Right forelimb (tissue), 1 donor: ENCODE results near the gene PANK4.
"Not testable (repeated sequence)": the region's sequence is repeated elsewhere in the genome, so short reads cannot be mapped to it uniquely, and the experiment has no call there.

Experiments
- DNase-seq: peaks from one replicate; pipeline ENCODE4 v3.0.0-alpha.2; 2018

Gene PANK4

DNA sequence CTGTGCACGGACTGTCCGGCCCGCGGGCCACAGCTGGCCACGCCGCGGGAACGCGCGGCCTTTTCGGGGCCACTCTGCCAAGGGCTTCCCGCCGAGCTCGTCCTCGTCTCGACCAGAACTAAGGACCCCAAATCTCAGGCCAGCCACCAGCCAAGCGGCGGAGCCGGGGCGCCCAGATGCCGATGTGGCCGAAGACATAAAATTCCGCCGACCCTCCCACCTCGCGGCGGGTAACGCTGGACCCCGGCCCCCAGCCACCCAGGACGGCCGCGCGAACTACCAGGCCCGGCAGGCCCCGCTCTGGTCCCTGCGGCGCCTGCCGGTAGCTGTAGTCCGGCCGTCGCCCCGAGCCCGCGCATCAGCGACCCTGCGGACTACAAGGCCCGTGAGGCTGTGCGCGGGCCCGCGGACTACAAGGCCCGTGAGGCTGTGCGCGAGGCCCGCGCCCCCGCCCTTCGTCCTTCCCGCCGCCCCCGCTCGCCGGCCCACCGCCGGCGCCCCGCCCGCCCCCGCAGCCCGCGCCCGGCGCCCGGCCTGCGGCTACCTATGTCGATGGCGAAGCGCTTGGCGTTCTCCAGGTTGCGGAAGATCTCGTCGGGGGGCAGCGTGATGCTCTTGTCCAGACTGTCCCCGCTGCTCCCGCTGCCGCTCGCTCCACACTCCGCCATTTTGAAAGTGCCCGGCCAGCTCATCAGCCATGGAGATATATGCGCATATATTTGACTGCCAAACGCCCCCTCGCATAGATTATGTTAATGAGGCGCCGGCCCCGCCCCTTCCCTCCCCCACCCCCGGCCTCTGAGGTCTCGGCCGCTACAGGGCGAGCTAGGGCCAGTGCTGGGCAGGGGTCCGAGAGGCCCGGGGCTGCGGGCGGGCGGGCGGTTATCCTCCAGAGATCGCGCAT is at the start of gene PANK4:
PANK4 (minus strand) TSS at position 677 of the 904 bp plus-strand sequence; CDS start at position 668, 9 bp downstream.
- peak; percentile 93 for DNase-seq

- no peak for DNase-seq
These were observed 48.0 kb upstream of the PANK4 start for GRCh38 chr1:2574350-2574749.

- no peak for DNase-seq
These were observed 47.0 kb upstream of the PANK4 start for GRCh38 chr1:2573250-2573920.

DNA sequence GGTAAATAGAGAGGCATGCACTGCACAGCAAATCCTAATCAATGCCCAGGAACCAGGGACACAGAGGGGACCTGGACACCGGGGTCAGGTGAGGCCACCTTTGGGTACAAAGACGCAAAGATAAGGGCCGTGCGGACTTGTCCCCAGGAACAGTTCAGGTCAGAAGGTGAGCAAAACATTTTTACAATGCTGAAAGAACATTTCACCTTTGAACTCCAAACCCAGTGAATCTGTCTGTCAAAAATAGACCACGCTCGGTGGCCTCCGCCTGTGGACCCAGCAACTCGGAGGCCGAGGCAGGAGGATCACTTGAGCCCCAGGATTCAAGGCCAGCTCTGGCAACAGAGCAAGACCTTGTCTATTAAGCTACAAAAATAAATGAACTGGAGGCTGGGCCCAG is 45.0 kb upstream of the PANK4 start:
- DNase-seq = no peak

GRCh38 chr1:2570332-2570731 is 43.9 kb upstream of the PANK4 start:
- no peak for DNase-seq

- DNase-seq = not testable (repeated sequence)
These were observed 43.3 kb upstream of the PANK4 start for GRCh38 chr1:2569703-2570102.

GRCh38 chr1:2569060-2569459 is 42.7 kb upstream of the PANK4 start:
- no peak for DNase-seq

- DNase-seq = not testable (repeated sequence)
These were observed 41.9 kb upstream of the PANK4 start for GRCh38 chr1:2568187-2568816.

DNA sequence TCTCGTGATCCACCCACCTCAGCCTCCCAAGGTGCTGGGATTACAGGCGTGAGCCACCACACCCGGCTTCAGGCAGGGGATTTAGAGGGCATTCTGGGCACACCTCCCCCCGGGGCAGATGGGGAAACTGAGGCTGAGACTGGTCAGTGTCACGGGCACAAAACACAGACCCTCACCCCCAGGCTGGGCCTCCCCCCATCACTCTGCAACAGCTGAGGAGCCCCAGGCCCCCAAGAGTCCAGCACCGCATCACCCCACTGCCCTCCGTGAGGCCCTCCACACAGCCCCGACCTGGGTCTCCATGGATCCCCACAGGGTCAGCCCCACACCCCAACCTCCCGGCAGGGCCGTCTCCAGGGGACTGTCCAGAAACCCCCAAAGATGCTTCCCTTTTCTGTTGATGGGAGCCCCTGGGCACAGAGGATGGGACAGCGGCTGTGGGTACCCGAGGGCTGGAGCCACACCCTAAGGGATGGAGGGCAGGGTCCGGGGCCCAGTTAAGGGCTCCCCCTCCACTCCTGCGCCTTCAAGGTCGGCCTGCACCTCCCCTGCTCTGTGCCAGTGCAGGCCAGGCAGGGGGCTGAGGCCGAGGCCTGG is 40.8 kb upstream of the PANK4 start:
- DNase-seq = no peak

GRCh38 chr1:2566101-2567045 is 40.0 kb upstream of the PANK4 start:
- no peak for DNase-seq

GRCh38 chr1:2564815-2565374 is 38.5 kb upstream of the PANK4 start:
- no peak for DNase-seq

DNA sequence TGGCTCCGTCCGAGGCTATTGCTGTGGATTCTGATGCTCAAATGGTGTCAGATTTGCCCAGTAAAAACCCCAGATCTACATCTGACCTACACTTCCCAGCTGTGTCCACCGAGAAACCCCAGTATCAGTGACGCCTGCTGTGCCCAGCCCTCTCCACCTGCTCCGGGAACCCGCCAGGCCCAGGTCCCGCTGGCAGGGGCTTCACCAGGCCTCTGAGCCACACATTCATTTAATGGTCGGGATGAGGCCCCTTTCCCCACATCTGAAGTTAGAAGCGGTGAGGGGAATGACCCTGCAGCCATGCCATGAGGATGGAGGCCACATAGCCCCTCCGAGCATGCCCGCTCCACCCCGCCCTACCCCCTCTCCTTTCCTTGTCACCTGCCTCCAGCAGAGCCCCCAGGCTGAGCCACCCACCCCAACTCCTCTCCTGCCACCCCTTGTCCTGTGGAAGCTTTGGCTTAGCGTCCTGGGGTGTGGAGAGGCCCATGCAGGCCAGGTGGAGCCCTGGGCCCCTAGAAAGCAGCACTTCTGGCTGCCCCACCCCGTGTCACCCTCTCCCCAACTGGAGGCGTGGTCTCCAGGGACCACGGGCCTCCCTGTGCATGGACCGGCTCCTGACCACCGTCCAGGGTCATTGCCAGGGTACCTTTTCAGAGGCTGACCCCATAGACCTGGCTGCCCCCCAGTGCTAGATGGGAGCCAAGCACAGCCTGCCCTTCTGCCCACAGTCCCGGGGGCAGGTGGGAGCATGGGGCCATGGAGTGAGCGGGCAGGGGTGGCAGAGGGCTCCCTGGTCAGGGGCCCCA is 37.8 kb upstream of the PANK4 start:
- no peak for DNase-seq

- no peak for DNase-seq
These were observed 36.8 kb upstream of the PANK4 start for GRCh38 chr1:2563205-2563604.

DNA sequence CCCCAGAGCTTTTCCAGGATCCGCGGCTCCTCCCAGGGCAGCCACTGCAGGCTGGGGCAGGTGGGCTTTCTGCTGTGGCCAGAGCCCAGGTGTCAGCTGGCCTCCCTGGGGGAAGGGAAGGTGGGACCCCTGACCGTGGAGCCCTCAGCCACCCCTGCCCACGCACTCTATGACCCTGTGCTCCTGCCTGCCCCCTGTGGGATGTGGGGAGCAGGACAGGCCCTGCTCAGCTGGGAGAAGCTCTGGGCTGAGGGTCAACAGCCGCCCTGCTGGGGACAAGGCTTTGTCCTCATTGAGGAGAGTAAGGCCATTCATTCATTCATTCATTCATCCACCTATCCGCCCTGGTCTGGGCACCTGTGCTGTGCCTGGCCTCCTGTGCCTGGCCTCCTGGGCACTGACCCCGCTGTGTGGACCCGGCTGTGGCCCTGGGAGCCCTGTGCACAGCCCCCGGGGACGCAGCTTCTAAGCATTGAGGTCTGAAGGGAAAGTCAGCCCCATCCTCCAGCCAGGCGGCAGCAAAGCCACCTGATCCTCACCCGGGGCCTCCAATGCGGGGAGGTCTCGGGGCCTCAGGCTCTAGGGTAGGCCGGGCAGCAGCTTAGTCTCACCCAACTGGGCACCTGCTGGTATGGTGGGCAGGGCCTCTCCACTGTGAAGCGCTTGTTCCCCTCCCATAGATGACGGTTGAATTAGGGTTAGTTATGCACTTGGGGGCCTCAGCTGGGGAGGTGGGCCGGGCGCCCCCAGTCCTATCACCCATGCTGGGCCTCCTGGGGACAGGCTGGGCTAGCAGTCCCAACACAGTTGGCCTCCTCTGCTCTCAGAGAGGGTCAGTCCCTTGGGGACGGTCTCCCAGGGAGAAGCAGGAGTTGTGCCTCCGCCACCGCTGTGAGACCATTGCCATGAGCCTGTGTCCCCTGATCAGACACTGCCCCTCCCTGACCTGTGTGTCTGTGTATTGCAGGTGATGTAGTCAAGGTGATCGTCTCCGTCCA is 35.8 kb upstream of the PANK4 start:
- DNase-seq = no peak

DNA sequence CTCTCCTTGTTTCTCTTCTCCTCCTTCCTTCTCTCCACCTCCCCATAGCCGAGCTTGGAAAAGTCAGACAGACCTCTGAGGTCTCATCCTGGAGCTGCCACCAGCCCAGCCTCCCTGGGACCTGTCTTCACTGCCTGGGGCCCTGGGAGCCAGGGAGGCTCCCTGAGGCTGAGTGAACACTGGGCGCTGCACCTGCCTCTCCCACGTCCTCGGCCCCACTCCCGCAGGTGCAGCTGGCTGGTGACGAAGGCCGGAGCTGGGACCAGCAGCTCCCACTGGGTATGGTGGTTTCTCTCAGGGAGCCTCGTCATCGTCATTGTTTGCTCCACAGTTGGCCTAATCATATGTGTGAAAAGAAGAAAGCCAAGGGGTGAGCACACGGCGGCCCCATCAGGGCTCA is 35.0 kb upstream of the PANK4 start:
- DNase-seq = no peak

DNA sequence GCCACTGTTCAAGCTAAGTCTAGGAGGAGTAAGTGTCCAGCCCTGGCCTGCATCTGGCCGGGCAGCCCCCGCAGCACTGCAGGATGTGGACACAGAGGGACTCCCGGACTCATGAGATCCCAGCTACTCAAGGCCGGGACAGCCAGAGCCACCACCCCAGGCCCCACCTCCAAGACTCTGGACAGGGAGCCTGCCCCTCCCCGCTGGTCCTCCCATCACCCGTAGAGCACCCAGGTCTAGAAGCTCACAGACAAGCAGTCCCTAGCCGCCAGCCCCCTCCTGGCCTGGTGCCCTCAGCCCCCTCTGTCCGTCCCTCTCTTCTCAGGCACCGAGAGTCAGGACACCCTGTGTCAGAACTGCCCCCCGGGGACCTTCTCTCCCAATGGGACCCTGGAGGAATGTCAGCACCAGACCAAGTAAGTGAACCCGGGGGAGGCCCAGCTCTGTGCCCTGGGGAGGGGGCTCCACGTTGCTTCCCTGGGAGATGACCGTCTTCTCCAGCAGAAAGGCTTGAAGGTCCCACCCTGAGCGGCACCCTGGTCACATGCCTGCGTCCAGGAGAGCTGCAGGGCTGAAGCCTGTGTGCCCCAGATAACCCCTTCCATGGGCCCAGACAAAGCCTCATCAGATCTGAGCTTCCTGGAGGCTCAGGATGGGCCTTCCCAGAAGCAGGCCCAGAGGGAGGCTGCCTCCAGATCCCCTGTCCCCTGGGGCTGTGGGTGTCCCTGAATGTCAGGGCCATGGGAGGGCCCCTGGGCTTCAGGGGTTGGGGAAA is 34.1 kb upstream of the PANK4 start:
- DNase-seq = no peak

- DNase-seq = no peak
These were observed 33.3 kb upstream of the PANK4 start for GRCh38 chr1:2559509-2560298.

DNA sequence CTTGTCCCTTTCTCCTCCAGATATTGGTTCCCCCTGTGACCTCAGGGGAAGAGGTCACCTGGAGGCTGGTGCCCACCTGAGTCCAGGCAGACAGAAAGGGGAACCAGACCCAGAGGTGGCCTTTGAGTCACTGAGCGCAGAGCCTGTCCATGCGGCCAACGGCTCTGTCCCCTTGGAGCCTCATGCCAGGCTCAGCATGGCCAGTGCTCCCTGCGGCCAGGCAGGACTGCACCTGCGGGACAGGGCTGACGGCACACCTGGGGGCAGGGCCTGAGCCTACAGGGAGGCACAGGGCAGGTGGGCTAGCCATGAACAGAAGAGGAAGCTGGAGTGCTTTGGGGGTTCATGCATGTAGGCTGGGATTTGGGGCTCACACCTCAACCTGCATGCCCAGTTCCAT is 32.5 kb upstream of the PANK4 start:
- no peak for DNase-seq
